ENCODE results near the gene DUX4.
"Not testable (repeated sequence)": the region's sequence is repeated elsewhere in the genome, so short reads cannot be mapped to it uniquely, and the experiment has no call there.

DUX4 gene

GRCh38 chr4:190173428-190173827, at the start of gene DUX4:
Gene DUX4, plus strand, starts transcription at chr4:190173774. Its CDS starts 0 bp downstream, at chr4:190173774.
- DNase-seq, result not testable (repeated sequence)

GRCh38 chr4:190175436-190175835, 1.9 kb downstream of the DUX4 start:
- not testable (repeated sequence) for DNase-seq

GRCh38 chr4:190177727-190178605, 4.4 kb downstream of the DUX4 start:
- not testable (repeated sequence) for DNase-seq

GRCh38 chr4:190178606-190178990, 5.0 kb downstream of the DUX4 start:
- not testable (repeated sequence) for DNase-seq

- not testable (repeated sequence) for DNase-seq
Observed at GRCh38 chr4:190179030-190179739, 5.6 kb downstream of the DUX4 start.

- DNase-seq, result not testable (repeated sequence)
Observed at GRCh38 chr4:190179740-190180094, 6.1 kb downstream of the DUX4 start.

- DNase-seq, result not testable (repeated sequence)
Observed at GRCh38 chr4:190180947-190181346, 7.4 kb downstream of the DUX4 start.

GRCh38 chr4:190181481-190182100, 8.0 kb downstream of the DUX4 start:
- not testable (repeated sequence) for DNase-seq

GRCh38 chr4:190203510-190203909, 29.9 kb downstream of the DUX4 start:
- DNase-seq, result not testable (repeated sequence)

Data from activated CD4-positive, alpha-beta T cell treated with anti-CD3 and anti-CD28 coated beads, Interleukin-2, amount 50 U/mL, for 48 hours (primary cell).